ENCODE measurements around the gene PSAPL1.

Gene PSAPL1

DNA sequence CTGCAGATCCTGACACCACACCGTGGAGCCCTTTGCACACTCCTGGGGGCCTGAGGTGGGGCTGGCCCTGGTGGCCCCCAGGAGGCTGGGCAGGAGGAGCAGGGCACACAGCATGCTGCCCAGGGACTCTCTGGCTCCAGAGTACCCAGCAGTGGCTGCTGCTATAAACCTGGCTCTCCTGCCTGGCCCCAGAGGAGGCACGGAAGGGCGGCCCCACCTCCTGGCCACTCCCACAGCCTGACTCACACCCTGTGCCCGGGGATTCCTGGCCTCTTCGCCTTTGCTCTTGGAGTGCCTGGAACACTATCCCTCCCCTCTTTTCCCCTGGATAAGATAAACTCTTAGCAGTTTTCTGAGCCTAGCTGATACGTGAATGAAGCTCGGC lies at the start of gene PSAPL1:
Gene PSAPL1 (minus strand): TSS at position 165 of the 385 bp plus-strand sequence. CDS start 51 bp downstream, at position 114.
- DNase-seq: no peak

- no peak for DNase-seq
These were observed 46.5 kb upstream of the PSAPL1 start for GRCh38 chr4:7481227-7481626.

DNA sequence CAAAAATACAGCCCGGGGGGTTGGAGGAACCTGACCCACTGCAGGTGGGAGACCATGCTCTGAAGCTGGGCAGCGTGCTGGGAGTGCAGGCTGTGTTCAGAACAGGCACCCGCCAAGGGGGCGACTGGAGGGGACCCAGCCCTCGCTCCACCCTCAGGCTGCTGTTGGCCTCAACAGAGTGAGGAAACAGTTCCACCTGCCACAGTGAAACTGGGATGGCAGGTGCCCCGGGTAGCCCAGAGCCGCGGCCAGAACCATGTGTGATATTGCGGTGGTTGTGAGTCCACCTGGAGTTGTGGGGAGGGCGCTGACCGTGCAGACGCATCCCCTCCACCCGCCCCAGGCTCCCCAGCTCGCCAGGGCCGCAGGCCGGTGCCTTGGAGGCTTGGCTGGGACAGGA lies 45.7 kb upstream of the PSAPL1 start:
- no peak for DNase-seq

GRCh38 chr4:7478665-7479064 lies 43.9 kb upstream of the PSAPL1 start:
- no peak for DNase-seq

DNA sequence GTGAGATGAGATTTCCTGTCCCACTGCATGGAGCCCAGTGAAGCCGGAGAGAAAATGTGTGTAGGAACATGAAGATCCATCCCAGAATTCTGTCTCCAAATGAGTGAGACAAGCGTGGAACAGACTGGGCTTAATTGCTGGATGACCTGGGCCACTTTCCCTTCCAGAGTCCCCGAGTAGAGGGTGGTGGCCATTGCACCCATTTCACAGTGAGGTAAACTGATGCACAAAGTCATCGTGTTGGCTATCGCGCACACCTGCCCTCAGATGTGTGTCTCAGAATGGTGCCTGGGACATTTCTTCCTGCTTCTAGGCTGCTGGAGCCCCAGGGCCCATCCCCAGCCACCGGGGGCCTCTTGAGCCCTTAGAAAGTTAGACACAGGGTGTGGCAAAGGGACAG lies 43.0 kb upstream of the PSAPL1 start:
- no peak for DNase-seq

DNA sequence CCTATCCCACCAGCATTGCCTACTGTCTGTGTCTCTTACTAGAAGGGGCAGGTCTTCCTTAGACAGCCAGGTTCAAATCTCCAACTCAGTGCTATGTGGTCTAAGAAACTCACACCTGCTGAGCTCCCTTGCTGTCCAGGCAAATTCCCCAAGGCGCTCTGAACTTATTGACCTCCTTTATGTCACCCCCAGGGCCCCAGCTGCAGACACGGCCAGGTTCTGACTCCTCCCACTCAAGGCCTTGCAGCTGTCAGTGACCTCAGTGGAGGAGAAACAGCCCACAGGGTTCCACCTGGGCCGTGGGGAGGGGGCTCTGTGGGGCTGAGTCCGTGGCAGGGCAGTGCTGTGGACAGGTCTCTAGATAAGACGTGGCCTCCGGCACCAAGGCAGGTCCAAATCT lies 42.1 kb upstream of the PSAPL1 start:
- DNase-seq: no peak

GRCh38 chr4:7475207-7475606 lies 40.5 kb upstream of the PSAPL1 start:
- no peak for DNase-seq

GRCh38 chr4:7474320-7474719 lies 39.6 kb upstream of the PSAPL1 start:
- DNase-seq: no peak

- no peak for DNase-seq
These were observed 38.4 kb upstream of the PSAPL1 start for GRCh38 chr4:7473081-7473480.

DNA sequence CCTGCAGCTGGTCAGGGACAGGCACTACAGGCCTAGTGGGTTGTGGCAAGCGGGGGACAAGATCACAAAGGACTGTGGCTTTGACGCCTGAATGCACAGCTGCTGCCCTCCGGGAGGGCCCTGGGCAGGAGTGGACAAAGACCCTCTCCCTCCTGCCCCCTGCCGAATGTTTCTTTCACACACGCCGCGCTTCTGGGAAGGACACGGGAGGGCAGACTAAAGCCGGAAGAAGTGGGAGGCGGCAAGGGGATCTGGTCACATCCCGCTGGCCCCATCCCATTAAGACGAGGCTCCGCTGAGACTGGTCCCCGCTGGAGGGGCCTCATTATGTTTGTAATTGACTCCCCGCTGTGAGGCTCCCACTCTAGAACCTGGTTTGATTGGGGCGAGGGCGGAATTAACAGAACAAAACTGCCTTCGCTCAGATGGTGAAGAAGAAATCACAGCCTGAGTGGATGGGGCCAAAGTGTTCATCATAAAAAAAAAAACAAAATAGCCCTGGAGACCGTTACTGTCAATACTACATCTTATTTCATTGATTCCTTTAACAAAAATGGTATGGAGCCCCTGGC lies 37.8 kb upstream of the PSAPL1 start:
- no peak for DNase-seq

- DNase-seq: no peak
These were observed 35.9 kb upstream of the PSAPL1 start for GRCh38 chr4:7470522-7471128.

DNA sequence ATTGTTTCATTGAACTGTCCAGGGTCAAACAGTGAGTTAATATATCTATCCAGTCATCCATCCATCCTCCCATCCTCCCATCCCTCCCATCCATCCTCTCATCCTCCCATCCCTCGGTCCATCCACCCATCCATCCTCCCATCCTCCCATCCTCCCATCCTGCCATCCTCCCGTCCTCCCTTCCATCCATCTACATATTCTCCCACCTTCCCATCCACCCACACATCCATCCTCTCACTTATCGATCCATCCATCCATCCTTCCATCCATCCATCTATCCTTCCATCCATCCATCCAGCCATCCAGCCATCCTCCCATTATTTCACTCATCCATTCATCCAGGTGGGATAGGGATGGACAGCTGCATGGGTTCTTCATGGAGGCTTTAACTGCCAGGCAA lies 35.4 kb upstream of the PSAPL1 start:
- DNase-seq: no peak

DNA sequence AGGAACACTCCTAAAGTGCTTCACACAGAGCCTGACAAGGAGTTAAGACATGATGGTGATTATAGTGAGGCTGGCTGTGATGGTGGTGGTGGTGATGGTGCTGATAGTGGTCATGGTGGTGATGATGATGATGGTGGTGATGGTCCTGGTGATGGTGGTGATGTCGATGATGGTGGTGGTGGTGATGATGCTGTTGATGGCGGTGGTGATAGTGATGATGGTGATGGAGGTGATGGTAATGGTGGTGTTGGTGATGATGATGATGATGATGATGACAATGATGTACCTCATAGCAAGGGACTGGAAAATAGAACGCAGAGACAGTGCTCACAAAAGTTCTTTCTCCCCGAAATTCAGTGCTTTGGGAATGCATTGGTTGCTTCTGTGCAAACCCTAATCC lies 34.3 kb upstream of the PSAPL1 start:
- DNase-seq: no peak

DNA sequence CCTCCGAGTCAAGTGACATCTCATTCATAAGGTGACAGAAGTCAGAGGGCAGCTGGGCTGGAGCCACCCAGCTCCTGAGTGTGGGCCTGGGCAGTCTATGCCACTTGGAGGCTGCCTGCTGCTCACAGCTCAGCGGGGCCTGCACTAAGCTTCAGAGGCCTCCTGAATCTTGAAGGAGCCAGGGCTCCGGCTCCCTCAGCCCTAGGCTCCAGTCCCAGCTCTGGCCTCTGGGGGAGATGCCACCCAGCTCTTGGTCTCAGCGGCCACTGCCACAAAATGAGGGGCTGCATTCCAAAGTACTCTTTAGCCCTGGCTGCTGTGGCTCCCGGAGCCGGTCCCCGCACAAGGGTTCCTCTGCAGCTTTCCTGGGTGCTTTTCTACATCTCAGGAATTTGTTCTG lies 32.7 kb upstream of the PSAPL1 start:
- DNase-seq: no peak

DNA sequence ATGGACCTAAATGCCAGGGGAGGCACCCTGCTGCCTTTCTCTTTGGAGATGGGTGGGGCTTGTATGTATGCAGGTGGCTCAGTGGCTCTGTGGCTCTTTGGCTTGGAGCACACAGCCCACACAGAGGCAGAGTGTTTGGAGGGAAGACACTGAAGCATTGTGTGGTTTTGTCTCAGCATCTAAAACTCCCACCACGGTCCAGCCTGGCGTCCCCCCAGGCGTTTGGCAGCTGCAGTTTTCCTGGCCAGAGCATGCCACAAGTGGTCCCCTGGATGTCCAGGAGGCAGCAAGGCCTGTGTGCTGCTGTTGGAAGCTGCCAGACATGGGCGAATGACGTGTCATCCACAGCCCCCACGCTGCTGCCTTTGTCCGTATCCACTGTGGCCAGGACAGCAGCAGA lies 32.2 kb upstream of the PSAPL1 start:
- no peak for DNase-seq

DNA sequence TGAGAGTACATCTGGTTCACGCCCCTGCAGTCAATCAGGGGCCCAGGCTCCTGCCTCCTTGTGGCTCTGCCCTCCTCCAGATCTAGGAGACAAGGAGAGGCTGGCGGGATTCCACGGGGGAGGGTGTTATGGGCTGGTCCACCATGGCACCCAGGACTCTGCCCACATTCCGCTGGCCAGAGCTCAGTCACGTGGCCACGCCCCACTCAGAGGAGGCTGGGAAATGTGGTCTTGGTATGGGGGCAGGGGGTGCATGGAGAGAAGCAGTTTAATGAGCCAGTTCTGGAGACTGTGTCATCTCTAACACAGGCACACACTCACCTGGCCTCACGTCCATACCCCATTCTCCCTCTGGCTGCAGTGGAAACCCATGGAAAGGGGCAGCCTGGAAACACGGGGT lies 31.5 kb upstream of the PSAPL1 start:
- DNase-seq: no peak

DNA sequence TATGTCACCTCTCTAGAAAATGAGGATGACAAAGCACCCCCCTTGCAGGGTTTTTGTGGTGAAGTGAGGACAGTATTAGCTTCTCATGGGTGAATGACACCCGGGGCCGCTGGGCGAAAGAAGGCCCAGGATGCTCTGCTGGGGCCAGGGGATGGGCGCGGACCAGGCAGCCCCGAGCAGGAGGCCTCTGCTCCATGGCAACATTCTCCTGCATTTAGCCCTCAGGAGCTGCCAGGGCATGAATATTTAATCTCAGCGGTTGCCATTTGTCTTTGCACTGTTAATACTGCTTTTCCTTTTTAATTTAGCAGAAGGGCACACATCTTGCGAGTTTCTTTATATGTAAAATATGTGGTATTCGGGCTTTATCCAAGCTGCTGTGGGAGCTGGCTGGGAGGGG lies 30.3 kb upstream of the PSAPL1 start:
- DNase-seq: no peak

DNA sequence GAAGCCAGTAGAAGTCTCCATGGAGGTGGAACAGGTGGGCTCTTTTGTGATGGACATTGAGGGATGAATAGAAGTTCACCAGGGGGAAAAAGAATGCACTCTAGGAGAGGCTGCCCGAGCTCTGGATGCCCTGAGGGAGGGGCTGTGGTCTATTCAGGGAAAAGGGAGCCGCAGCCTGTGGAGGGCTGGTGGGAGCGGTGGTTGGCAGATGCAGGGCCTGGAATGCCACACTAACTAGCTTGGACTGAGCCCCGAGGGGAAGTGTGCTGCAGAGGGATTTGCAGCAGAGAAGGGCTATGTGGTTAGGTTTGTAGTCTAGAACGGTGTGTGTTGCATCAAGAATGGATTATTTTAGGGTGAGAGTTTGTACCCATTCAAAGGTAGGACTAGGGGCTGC lies 29.5 kb upstream of the PSAPL1 start:
- DNase-seq: no peak

- no peak for DNase-seq
These were observed 29.0 kb upstream of the PSAPL1 start for GRCh38 chr4:7463566-7464258.

- no peak for DNase-seq
These were observed 27.8 kb upstream of the PSAPL1 start for GRCh38 chr4:7462509-7462971.

GRCh38 chr4:7461230-7461629 lies 26.5 kb upstream of the PSAPL1 start:
- no peak for DNase-seq

- no peak for DNase-seq
These were observed 25.8 kb upstream of the PSAPL1 start for GRCh38 chr4:7460566-7460965.

DNA sequence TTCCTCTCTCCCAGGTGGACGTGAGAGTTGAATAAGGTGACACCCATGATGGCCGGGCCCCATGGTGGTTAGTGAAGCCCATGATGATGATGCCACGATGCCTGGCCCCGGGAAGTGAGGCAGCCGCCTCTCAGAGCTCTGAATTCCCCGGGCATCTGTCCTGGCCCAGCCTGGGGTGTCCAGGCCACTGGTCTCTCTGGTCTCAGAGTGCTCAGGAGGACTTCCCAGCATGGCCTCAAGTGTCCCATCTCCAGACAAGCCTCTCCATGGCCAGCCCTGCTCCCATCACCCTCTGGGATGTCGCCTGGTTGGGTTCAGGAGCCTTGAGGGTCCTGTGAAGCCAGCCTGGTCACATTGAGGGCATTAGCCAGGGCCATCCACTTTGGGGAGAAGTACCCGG lies 24.7 kb upstream of the PSAPL1 start:
- DNase-seq: no peak

DNA sequence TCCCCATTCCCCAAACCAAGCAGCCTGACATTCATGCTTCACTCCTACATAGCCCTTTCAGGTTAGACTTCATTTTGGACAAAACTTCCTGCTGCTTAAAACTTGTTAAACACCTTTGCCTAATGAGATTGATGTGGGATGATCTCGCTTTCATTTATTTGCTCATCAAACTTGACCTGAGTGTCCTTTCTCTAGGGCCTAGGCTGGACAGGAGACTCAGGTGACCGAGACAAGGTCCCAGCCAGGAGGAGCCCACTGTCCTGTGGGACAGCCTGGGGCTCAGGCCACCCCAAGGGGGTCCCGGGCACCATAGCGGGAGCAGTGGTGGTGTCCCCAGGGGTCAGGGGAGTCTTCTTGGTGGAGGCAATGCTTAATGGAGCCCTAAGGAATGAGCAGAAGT lies 23.7 kb upstream of the PSAPL1 start:
- no peak for DNase-seq

- DNase-seq: no peak
These were observed 23.3 kb upstream of the PSAPL1 start for GRCh38 chr4:7458066-7458425.

Data from stimulated activated CD8-positive, alpha-beta memory T cell treated with anti-CD3 and anti-CD28 coated beads, Interleukin-4, amount 100 ng/mL, for 48 hours (primary cell).